WTC11 (cell line): ENCODE data around the gene SORCS1. TPM values are rescaled to one million over a fixed set of nuclear protein-coding genes. Genes with fewer than 3 reads are reported as not detected.

Source experiments
- ATAC-seq: fragments of 200-7000 bp; cut with Tn5 transposase; 2 replicates; pipeline ENCODE4 v1.10.0; 2021; ENCODE audit warnings: mild to moderate bottlenecking, moderate library complexity
- CTCF ChIA-PET: fragments of 300-600 bp; sonication (Branson Sonifier 250); formaldehyde crosslinking; loops from one replicate; lab custom pipeline; 2021; ENCODE audit warnings: antibody characterized with exemption; lab: Charles Lee
- POLR2A ChIA-PET: fragments of 350-600 bp; sonication (Branson Sonifier 250); formaldehyde crosslinking; loops from one replicate; lab custom pipeline; 2021; ENCODE audit warnings: antibody characterized with exemption; lab: Charles Lee
- DNase-seq: peaks from one replicate; pipeline ENCODE4 v3.0.0; 2021; ENCODE audit warnings: low spot score
- H3K27ac Mint-ChIP-seq: 2 replicates; pipeline ENCODE4 v1.8.0; 2021; ENCODE audit warnings: mixed read lengths
- H3K27me3 Mint-ChIP-seq: 2 replicates; pipeline ENCODE4 v1.8.0; 2021; ENCODE audit warnings: low read depth, mild to moderate bottlenecking, moderate library complexity, mixed read lengths
- H3K36me3 Mint-ChIP-seq: 2 replicates; pipeline ENCODE4 v1.8.0; 2021; ENCODE audit warnings: mixed read lengths
- H3K4me1 Mint-ChIP-seq: 2 replicates; pipeline ENCODE4 v1.8.0; 2022; ENCODE audit warnings: mixed read lengths
- H3K4me3 Mint-ChIP-seq: 2 replicates; pipeline ENCODE4 v1.8.0; 2021; ENCODE audit warnings: mild to moderate bottlenecking, moderate library complexity, mixed read lengths
- H3K9me3 Mint-ChIP-seq: 2 replicates; pipeline ENCODE4 v1.8.0; 2021; ENCODE audit warnings: mixed read lengths
- ARID4B ChIP-seq: sonication (generic); formaldehyde crosslinking; IDR thresholded peaks from 2 replicates; pipeline ENCODE4 v1.8.0; 2023; ENCODE audit warnings: missing genetic modification reagents, mild to moderate bottlenecking, borderline replicate concordance
- CBFB ChIP-seq: sonication (generic); formaldehyde crosslinking; IDR thresholded peaks from 2 replicates; pipeline ENCODE4 v1.8.1; 2022; ENCODE audit warnings: mild to moderate bottlenecking, low read depth, missing genetic modification reagents
- CDX4 ChIP-seq: fragments of 250-450 bp; sonication (Bioruptor Pico); IDR thresholded peaks from 2 replicates; pipeline ENCODE4 v1.9.0; 2021; ENCODE audit warnings: moderate library complexity, mild to moderate bottlenecking, inconsistent platforms, borderline replicate concordance
- FOXK1 ChIP-seq: sonication (generic); formaldehyde crosslinking; IDR thresholded peaks from 2 replicates; pipeline ENCODE4 v1.8.0; 2022; ENCODE audit warnings: mild to moderate bottlenecking, moderate library complexity, missing genetic modification reagents
- FOXP1 ChIP-seq: sonication (generic); formaldehyde crosslinking; IDR thresholded peaks from 2 replicates; pipeline ENCODE4 v1.8.0; 2022; ENCODE audit warnings: missing genetic modification reagents, mild to moderate bottlenecking, moderate library complexity, borderline replicate concordance
- JUN ChIP-seq: sonication (generic); formaldehyde crosslinking; IDR thresholded peaks from 2 replicates; pipeline ENCODE4 v1.8.0; 2023; ENCODE audit warnings: mild to moderate bottlenecking, missing genetic modification reagents
- MLX ChIP-seq: sonication (generic); formaldehyde crosslinking; IDR thresholded peaks from 2 replicates; pipeline ENCODE4 v1.8.1; 2023; ENCODE audit warnings: mild to moderate bottlenecking, missing genetic modification reagents, moderate library complexity
- NFYB ChIP-seq: sonication (generic); formaldehyde crosslinking; conservative IDR thresholded peaks from 2 replicates; pipeline ENCODE4 v1.8.0; 2022; ENCODE audit warnings: low read depth, missing genetic modification reagents
- SMAD3 ChIP-seq: sonication (generic); formaldehyde crosslinking; IDR thresholded peaks from 2 replicates; pipeline ENCODE4 v1.8.0; 2022; ENCODE audit warnings: missing genetic modification reagents, mild to moderate bottlenecking, borderline replicate concordance
- SMAD4 ChIP-seq: sonication (generic); formaldehyde crosslinking; IDR thresholded peaks from 2 replicates; pipeline ENCODE4 v1.8.0; 2022; ENCODE audit warnings: mild to moderate bottlenecking, missing genetic modification reagents
- SP1 ChIP-seq: sonication (generic); formaldehyde crosslinking; conservative IDR thresholded peaks from 2 replicates; pipeline ENCODE4 v1.8.1; 2022; ENCODE audit warnings: missing genetic modification reagents
- TP53 ChIP-seq: sonication (generic); formaldehyde crosslinking; IDR thresholded peaks from 2 replicates; pipeline ENCODE4 v1.8.1; 2023; ENCODE audit warnings: mild to moderate bottlenecking, missing genetic modification reagents
- USF2 ChIP-seq: sonication (generic); formaldehyde crosslinking; IDR thresholded peaks from 2 replicates; pipeline ENCODE4 v1.8.1; 2023; ENCODE audit warnings: mild to moderate bottlenecking, missing genetic modification reagents, moderate library complexity
- ZNF121 ChIP-seq: sonication (generic); formaldehyde crosslinking; IDR thresholded peaks from 2 replicates; pipeline ENCODE4 v1.8.0; 2023; ENCODE audit warnings: missing genetic modification reagents
- ZNF232 ChIP-seq: sonication (generic); formaldehyde crosslinking; IDR thresholded peaks from 2 replicates; pipeline ENCODE4 v1.8.0; 2022; ENCODE audit warnings: mild to moderate bottlenecking, missing genetic modification reagents
- ZNF263 ChIP-seq: sonication (generic); formaldehyde crosslinking; IDR thresholded peaks from 2 replicates; pipeline ENCODE4 v1.8.1; 2022; ENCODE audit warnings: low read depth, mild to moderate bottlenecking, moderate library complexity, missing genetic modification reagents
- total RNA-seq: library from RNA; stranded (reverse); gene quantifications from 3 replicates; pipeline ENCODE4 v1.2.3, GENCODE V29; 2021
- TF ChIP-seq, protein P1 (sequence below): sonication (generic); formaldehyde crosslinking; conservative IDR thresholded peaks from 2 replicates; pipeline ENCODE4 v1.8.1; 2023; ENCODE audit warnings: mild to moderate bottlenecking, low read depth, missing genetic modification reagents, moderate library complexity

SORCS1 gene
- total RNA-seq, 1 experiment from 2014 or later, result 3.3 TPM

GRCh38 chr10:107129000-107129399 is 35.5 kb downstream of the SORCS1 start:
- DNase-seq (no peak), ATAC-seq (no peak)
- Mint-ChIP-seq H3K36me3 (no peaks in the 10 kb centered on the region), H3K9me3 (no peaks in the 10 kb centered on the region), H3K27ac (no peak overlapping the region), H3K4me1 (peaks cover 5% of the 10 kb centered on the region), H3K27me3 (no peaks in the 10 kb centered on the region), H3K4me3 (no peak overlapping the region)
- ChIA-PET CTCF (no interaction called here), POLR2A (no interaction called here)
- no peak for TF ChIP-seq CDX4 (CRISPR knock-in tag)

GRCh38 chr10:107126512-107127065 is 37.9 kb downstream of the SORCS1 start:
- H3K4me3 Mint-ChIP-seq, result no peak overlapping the region
- no peak for DNase-seq
- no peak overlapping the region for H3K27ac Mint-ChIP-seq
- no peaks in the 10 kb centered on the region for H3K36me3 Mint-ChIP-seq
- no peaks in the 10 kb centered on the region for H3K9me3 Mint-ChIP-seq
- ChIA-PET CTCF (no interaction called here), POLR2A (no interaction called here)
- no peaks in the 10 kb centered on the region for H3K27me3 Mint-ChIP-seq
- ATAC-seq, result no peak
- no peak for TF ChIP-seq TP53
- no peak for TF ChIP-seq MLX (CRISPR knock-in tag)
- TF ChIP-seq USF2 (CRISPR knock-in tag), result no peak
- TF ChIP-seq ZNF232 (CRISPR knock-in tag), result no peak
- no peak for TF ChIP-seq CBFB
- no peak for TF ChIP-seq ZNF263 (CRISPR knock-in tag)
- no peak for TF ChIP-seq ARID4B (CRISPR knock-in tag)
- no peak for TF ChIP-seq SMAD4 (CRISPR knock-in tag)
- no peak for TF ChIP-seq SMAD3
- H3K4me1 Mint-ChIP-seq, result peaks cover 5% of the 10 kb centered on the region

DNA sequence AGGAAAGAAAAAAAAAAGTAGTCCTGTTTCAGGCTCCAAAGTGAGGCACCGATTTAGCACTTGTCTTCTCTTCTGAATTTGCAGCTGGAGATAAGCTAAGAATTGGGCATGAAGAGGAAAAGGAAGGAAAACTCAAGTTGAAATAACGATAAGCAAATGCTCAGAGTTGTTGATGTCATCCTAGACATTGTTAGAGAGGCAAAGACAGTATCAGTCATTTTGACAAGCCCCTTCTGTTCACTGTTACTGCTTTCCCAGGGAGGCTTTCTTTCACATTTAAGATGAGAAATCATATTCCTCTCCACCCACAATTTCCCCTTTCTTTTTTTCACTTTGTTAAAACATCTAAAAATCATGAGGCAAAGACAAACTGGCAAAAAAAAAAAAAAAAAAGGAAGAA is 41.8 kb downstream of the SORCS1 start:
- Mint-ChIP-seq H3K4me1 (no peaks in the 10 kb centered on the region; the same call in 1 of the 2 replicates), H3K27me3 (no peaks in the 10 kb centered on the region), H3K9me3 (no peaks in the 10 kb centered on the region), H3K27ac (no peak overlapping the region), H3K36me3 (no peaks in the 10 kb centered on the region), H3K4me3 (no peak overlapping the region)
- CTCF ChIA-PET, result no interaction called here
- TF ChIP-seq ARID4B (CRISPR knock-in tag) (no peak), FOXP1 (CRISPR knock-in tag) (no peak), JUN (CRISPR knock-in tag) (no peak), ZNF121 (CRISPR knock-in tag) (no peak), FOXK1 (CRISPR knock-in tag) (no peak), NFYB (CRISPR knock-in tag) (no peak), SP1 (CRISPR knock-in tag) (no peak)
- TF ChIP-seq, protein P1, sequence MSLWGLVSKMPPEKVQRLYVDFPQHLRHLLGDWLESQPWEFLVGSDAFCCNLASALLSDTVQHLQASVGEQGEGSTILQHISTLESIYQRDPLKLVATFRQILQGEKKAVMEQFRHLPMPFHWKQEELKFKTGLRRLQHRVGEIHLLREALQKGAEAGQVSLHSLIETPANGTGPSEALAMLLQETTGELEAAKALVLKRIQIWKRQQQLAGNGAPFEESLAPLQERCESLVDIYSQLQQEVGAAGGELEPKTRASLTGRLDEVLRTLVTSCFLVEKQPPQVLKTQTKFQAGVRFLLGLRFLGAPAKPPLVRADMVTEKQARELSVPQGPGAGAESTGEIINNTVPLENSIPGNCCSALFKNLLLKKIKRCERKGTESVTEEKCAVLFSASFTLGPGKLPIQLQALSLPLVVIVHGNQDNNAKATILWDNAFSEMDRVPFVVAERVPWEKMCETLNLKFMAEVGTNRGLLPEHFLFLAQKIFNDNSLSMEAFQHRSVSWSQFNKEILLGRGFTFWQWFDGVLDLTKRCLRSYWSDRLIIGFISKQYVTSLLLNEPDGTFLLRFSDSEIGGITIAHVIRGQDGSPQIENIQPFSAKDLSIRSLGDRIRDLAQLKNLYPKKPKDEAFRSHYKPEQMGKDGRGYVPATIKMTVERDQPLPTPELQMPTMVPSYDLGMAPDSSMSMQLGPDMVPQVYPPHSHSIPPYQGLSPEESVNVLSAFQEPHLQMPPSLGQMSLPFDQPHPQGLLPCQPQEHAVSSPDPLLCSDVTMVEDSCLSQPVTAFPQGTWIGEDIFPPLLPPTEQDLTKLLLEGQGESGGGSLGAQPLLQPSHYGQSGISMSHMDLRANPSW (CRISPR knock-in tag), result no peak
- POLR2A ChIA-PET, result no interaction called here
- DNase-seq, result no peak
- ATAC-seq, result no peak
